B cell (primary cell): ENCODE results near the gene FGF18. TPM values are rescaled to one million over a fixed set of nuclear protein-coding genes. Genes with fewer than 3 reads are reported as not detected.

ENCODE experiments used
- ATAC-seq: fragments of 200-7000 bp; cut with Tn5 transposase; one replicate; pipeline ENCODE4 v1.10.0; 2021; ENCODE audit warnings: low read depth, mild to moderate bottlenecking, moderate number of reproducible peaks, moderate library complexity
- CTCF ChIA-PET: fragments of 350-600 bp; sonication (Branson Sonifier 250); formaldehyde crosslinking; loops from one replicate; lab custom pipeline; 2021; ENCODE audit warnings: antibody characterized with exemption, inconsistent platforms; lab: Charles Lee
- POLR2A ChIA-PET: fragments of 350-600 bp; sonication (Branson Sonifier 250); formaldehyde crosslinking; loops from one replicate; lab custom pipeline; 2021; ENCODE audit warnings: antibody characterized with exemption; lab: Charles Lee
- DNase-seq: peaks from one replicate; pipeline ENCODE4 v3.0.0; 2013
- H2AFZ ChIP-seq: 2 replicates; pipeline ENCODE4 v1.6.1; 2012; ENCODE audit warnings: mild to moderate bottlenecking, low read depth, low read length; ENCODE audit not compliant: insufficient read depth, poor library complexity, severe bottlenecking
- H3K27ac ChIP-seq, 2 donors: 1 replicate in 1 of 2; 2 replicates in 1 of 2; pipeline ENCODE4 v1.5.1; 2012 to 2013; ENCODE audit warnings: low read length in 2 of 2, mild to moderate bottlenecking in 2 of 2, moderate library complexity in 1 of 2
- H3K27me3 ChIP-seq, 4 experiments: fragments of 200-600 bp in 1 of 4; sonication (generic) in 1 of 4; replicated peaks in 1 of 4; 1 replicate in 2 of 4; 2 replicates in 2 of 4; pipeline versions ENCODE4 v1.6.1 to v1.7.0; 2013 to 2016; ENCODE audit warnings: low read length in 3 of 4, mild to moderate bottlenecking in 2 of 4, mixed read lengths in 1 of 4, moderate library complexity in 1 of 4; ENCODE audit not compliant: insufficient read depth in 4 of 4, control insufficient read depth in 3 of 4; ENCODE audit errors: control extremely low read depth in 1 of 4
- H3K36me3 ChIP-seq, 2 experiments: replicated peaks in 1 of 2; 1 replicate in 1 of 2; 2 replicates in 1 of 2; pipeline versions ENCODE4 v1.6.1 to v1.7.1; 2013; ENCODE audit warnings: low read length in 1 of 2; ENCODE audit not compliant: insufficient read depth in 2 of 2, control insufficient read depth in 1 of 2; ENCODE audit errors: control extremely low read depth in 1 of 2, extremely low read depth in 1 of 2
- H3K4me1 ChIP-seq, 2 donors: fragments of 200-600 bp in 1 of 2; sonication (generic) in 1 of 2; 1 replicate in 1 of 2; 2 replicates in 1 of 2; pipeline versions ENCODE4 v1.5.1 to v1.6.1; 2013 to 2017; ENCODE audit warnings: low read length in 2 of 2; ENCODE audit not compliant: control insufficient read depth in 2 of 2, insufficient read depth in 2 of 2
- H3K4me2 ChIP-seq: replicated peaks from 2 replicates; pipeline ENCODE3; 2012; ENCODE audit warnings: mild to moderate bottlenecking, low read depth, low read length; ENCODE audit not compliant: poor library complexity, severe bottlenecking
- H3K4me3 ChIP-seq, 5 experiments: fragments of 200-600 bp in 1 of 5; sonication (generic) in 1 of 5; 1 replicate in 3 of 5; 2 replicates in 2 of 5; pipeline versions ENCODE4 v1.5.1 to v1.7.0; 2011 to 2016; ENCODE audit warnings: low read length in 4 of 5, mild to moderate bottlenecking in 4 of 5, low read depth in 2 of 5, control low read depth in 1 of 5, moderate library complexity in 1 of 5; ENCODE audit not compliant: insufficient read depth in 1 of 5; ENCODE audit errors: control extremely low read depth in 1 of 5, extremely low read depth in 1 of 5
- H3K79me2 ChIP-seq: fragments of 200-600 bp; sonication (generic); one replicate; pipeline ENCODE4 v1.6.0; 2016; ENCODE audit warnings: low read length; ENCODE audit not compliant: control insufficient read depth, insufficient read depth
- H3K9ac ChIP-seq: fragments of 200-600 bp; sonication (generic); 2 replicates; pipeline ENCODE4 v1.6.1; 2017; ENCODE audit warnings: mild to moderate bottlenecking, low read length, moderate library complexity
- H3K9me3 ChIP-seq, 3 donors: one replicate each; pipeline versions ENCODE4 v1.6.1 to v1.7.1; 2013; ENCODE audit warnings: low read length in 2 of 3; ENCODE audit not compliant: control insufficient read depth in 2 of 3, insufficient read depth in 1 of 3; ENCODE audit errors: control extremely low read depth in 1 of 3
- H4K20me1 ChIP-seq: 2 replicates; pipeline ENCODE4 v1.6.0; 2012; ENCODE audit warnings: mild to moderate bottlenecking, low read length; ENCODE audit not compliant: insufficient read depth, control insufficient read depth, poor library complexity, severe bottlenecking
- H3K27ac Mint-ChIP-seq: one replicate; pipeline ENCODE4 v1.8.0; 2021; ENCODE audit warnings: mixed read lengths
- H3K27me3 Mint-ChIP-seq: one replicate; pipeline ENCODE4 v1.8.0; 2021; ENCODE audit warnings: mixed read lengths
- H3K4me1 Mint-ChIP-seq: one replicate; pipeline ENCODE4 v1.8.0; 2021; ENCODE audit warnings: mixed read lengths
- H3K4me3 Mint-ChIP-seq: one replicate; pipeline ENCODE4 v1.8.0; 2021; ENCODE audit warnings: mixed read lengths
- H3K9me3 Mint-ChIP-seq: one replicate; pipeline ENCODE4 v1.8.0; 2022; ENCODE audit warnings: mixed read lengths; ENCODE audit not compliant: insufficient read depth
- EZH2 ChIP-seq: IDR thresholded peaks from 2 replicates; pipeline ENCODE4 v1.6.1; 2012; ENCODE audit warnings: borderline replicate concordance, low read depth, mild to moderate bottlenecking, moderate library complexity, low read length; ENCODE audit not compliant: insufficient read depth, poor library complexity, severe bottlenecking
- WGBS: methylation state at CpG from one replicate; pipeline ENCODE4 v1.1.5; 2013; ENCODE audit warnings: missing lambda C conversion rate; ENCODE audit not compliant: insufficient coverage; 5-methylcytosine and 5-hydroxymethylcytosine counted together
- intact Hi-C: fragments of 100-400 bp; cut with micrococcal nuclease; formaldehyde crosslinking; loops from one replicate; pipeline ENCODE4 v1.10.0; 2022
- polyA plus RNA-seq: library from polyadenylated mRNA; depleted of rRNA; stranded (reverse); fragments of >200 nt; gene quantifications from 2 replicates; pipeline ENCODE4 v1.2.3, GENCODE V29; 2012
- total RNA-seq, 2 donors: library from RNA; stranded (reverse); fragments of 120-200 nt in 1 of 2; gene quantifications; 1 replicate in 1 of 2; 2 replicates in 1 of 2; pipeline versions ENCODE4 v1.2.3 to v1.2.4, GENCODE V29; 2013 to 2022
- TF ChIP-seq, protein P1 (sequence below): fragments of 200-600 bp; IDR thresholded peaks from one replicate; pipeline ENCODE4 v1.8.0; 2022; ENCODE audit warnings: antibody characterized with exemption, mild to moderate bottlenecking

The FGF18 gene
- total and polyA plus RNA-seq, 2 donors (not counting 1 experiment from before 2014, with no cell fraction given): 0.06 to 0.15 TPM

DNA sequence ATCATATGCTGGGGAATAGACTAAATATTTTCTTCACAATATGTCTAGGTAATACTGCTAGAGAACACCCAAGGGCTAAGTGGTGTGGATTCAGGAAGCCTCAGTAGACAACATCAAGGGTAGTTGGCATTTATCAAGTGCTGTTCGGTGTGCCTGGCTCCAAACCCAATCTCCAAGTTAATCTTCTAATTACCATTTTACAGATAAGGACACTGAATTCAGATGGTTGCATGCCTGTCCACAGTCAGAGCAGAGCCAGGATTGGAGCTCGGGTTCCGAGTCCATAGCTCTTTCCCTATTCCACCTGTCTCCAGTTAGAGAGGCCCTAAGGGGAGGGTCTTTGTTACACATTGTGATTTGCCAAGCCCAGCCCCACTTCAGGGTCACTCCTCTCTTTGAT is 58.2 kb downstream of the FGF18 start:
- H4K20me1 ChIP-seq: no peaks in the 10 kb centered on the region
- ATAC-seq: no peak
- H3K27me3 ChIP-seq: peaks cover 0 to 10% (median 1%) of the 10 kb centered on the region in 4 experiments
- H3K9ac ChIP-seq: no peak overlapping the region
- H3K4me2 ChIP-seq: no peak overlapping the region
- ChIA-PET CTCF (no interaction called here), POLR2A (no interaction called here)
- no peaks in the 10 kb centered on the region for H3K36me3 ChIP-seq
- H3K4me1 ChIP-seq: peaks cover 0 to 3% of the 10 kb centered on the region in 2 donors
- no peak overlapping the region for H3K4me3 ChIP-seq
- WGBS: no CpG with 5 or more reads among the region's 3 CpGs
- Mint-ChIP-seq H3K9me3 (no peaks in the 10 kb centered on the region), H3K4me3 (no peak overlapping the region), H3K27ac (no peak overlapping the region), H3K4me1 (peaks cover 2% of the 10 kb centered on the region), H3K27me3 (peaks cover 5% of the 10 kb centered on the region)
- intact Hi-C loops: no loop called here
- no peak for DNase-seq
- no peaks in the 10 kb centered on the region for H3K9me3 ChIP-seq
- no peak overlapping the region for H3K27ac ChIP-seq
- no peaks in the 10 kb centered on the region for H3K79me2 ChIP-seq
- TF ChIP-seq, protein P1, sequence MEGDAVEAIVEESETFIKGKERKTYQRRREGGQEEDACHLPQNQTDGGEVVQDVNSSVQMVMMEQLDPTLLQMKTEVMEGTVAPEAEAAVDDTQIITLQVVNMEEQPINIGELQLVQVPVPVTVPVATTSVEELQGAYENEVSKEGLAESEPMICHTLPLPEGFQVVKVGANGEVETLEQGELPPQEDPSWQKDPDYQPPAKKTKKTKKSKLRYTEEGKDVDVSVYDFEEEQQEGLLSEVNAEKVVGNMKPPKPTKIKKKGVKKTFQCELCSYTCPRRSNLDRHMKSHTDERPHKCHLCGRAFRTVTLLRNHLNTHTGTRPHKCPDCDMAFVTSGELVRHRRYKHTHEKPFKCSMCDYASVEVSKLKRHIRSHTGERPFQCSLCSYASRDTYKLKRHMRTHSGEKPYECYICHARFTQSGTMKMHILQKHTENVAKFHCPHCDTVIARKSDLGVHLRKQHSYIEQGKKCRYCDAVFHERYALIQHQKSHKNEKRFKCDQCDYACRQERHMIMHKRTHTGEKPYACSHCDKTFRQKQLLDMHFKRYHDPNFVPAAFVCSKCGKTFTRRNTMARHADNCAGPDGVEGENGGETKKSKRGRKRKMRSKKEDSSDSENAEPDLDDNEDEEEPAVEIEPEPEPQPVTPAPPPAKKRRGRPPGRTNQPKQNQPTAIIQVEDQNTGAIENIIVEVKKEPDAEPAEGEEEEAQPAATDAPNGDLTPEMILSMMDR: no peak
- TF ChIP-seq EZH2: no peak
- no peak overlapping the region for H2AFZ ChIP-seq

DNA sequence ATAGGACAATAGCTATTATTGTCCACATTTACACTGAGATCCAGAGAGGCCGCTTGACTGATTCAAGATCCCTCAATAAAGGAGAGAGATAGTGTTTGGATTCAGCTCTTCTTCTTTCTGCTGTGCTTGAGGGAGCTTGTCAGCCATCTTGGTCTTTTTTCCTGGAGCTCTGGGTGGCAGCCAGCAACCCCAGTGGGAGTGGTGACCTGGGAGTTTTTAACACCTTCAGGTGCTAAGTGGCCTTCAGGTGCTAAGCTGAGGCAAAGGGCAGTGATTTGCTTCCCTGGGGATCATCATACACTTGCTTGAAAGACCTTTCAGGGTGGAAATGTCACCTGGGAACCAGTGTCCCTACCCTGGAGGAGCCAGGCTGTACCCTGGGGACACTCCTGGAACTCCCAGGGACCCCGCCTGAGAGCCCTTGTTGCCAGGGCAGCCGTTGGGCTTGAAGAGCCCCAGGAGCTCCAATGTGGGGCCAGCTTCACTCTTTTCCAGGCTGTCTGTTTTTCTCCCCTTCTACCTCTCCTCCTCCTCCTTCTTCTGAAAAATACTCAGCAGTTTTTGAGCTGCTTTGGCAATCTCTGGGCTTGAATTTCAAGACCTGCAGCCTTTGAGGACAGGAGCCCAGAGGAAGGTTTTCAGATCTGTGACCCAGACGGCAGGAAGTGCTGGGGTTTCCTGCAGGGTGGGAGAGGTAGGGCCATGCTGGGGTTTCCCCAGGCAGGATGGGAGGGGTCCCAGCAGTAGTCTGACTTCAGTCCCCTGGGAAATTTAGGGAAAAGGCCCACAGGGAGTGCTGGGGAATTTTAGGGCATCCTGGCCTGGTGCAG is 59.7 kb downstream of the FGF18 start:
- H3K36me3 ChIP-seq: no peaks in the 10 kb centered on the region
- H3K27me3 ChIP-seq: peaks cover 0 to 10% (median 1%) of the 10 kb centered on the region in 4 experiments
- Mint-ChIP-seq H3K27me3 (peaks cover 8% of the 10 kb centered on the region), H3K4me1 (peaks cover 2% of the 10 kb centered on the region), H3K27ac (no peak overlapping the region), H3K4me3 (no peak overlapping the region), H3K9me3 (no peaks in the 10 kb centered on the region)
- ChIA-PET CTCF (no interaction called here), POLR2A (no interaction called here)
- no peaks in the 10 kb centered on the region for H4K20me1 ChIP-seq
- TF ChIP-seq, protein P1: no peak
- no peak for TF ChIP-seq EZH2
- WGBS: 8% methylated on average over 3 of the region's 4 CpGs
- no peak overlapping the region for H3K4me2 ChIP-seq
- no peak overlapping the region for H2AFZ ChIP-seq
- ATAC-seq (no peak), DNase-seq (no peak)
- H3K9me3 ChIP-seq: no peaks in the 10 kb centered on the region
- H3K27ac ChIP-seq: no peak overlapping the region
- H3K79me2 ChIP-seq: no peaks in the 10 kb centered on the region
- no peak overlapping the region for H3K4me3 ChIP-seq
- intact Hi-C loops: no loop called here
- peaks cover 0 to 3% of the 10 kb centered on the region in 2 donors for H3K4me1 ChIP-seq
- H3K9ac ChIP-seq: no peak overlapping the region
